ENCODE data around the gene F2RL2. TPM values are rescaled to one million over a fixed set of nuclear protein-coding genes. Genes with fewer than 3 reads are reported as not detected.

Gene F2RL2
- total RNA-seq, 2 donors from 2014 or later = not detected

Other genes with a start within 250 kb of the F2RL2 start
- gene IQGAP2, start 220.1 kb downstream of the F2RL2 start, total RNA-seq = 100 to 1,000 TPM; 104 to 111 TPM
- gene F2R, start 92.7 kb upstream of the F2RL2 start, total RNA-seq = 10 to 100 TPM in 1 of 2 donors, 1 to 10 TPM in 1; 8.1 to 23.7 TPM
- gene F2RL1, start 195.6 kb upstream of the F2RL2 start, total RNA-seq = not detected
- not detected for gene S100Z, start 226.6 kb upstream of the F2RL2 start, total RNA-seq

Measured in natural killer cell treated with Interleukin-12 subunit alpha and Interleukin-12 subunit beta and Interleukin-15 and Interleukin-18, amount 100 ng/mL, for 72 hours (primary cell).